Measurements from ENCODE around the gene SH3GL1. TPM values are rescaled to one million over a fixed set of nuclear protein-coding genes. Genes with fewer than 3 reads are reported as not detected.

SH3GL1 gene
- polyA plus RNA-seq, 1 donor (not counting 4 experiments of a cell fraction or from before 2014, with no cell fraction given) = 47.4 TPM

DNA sequence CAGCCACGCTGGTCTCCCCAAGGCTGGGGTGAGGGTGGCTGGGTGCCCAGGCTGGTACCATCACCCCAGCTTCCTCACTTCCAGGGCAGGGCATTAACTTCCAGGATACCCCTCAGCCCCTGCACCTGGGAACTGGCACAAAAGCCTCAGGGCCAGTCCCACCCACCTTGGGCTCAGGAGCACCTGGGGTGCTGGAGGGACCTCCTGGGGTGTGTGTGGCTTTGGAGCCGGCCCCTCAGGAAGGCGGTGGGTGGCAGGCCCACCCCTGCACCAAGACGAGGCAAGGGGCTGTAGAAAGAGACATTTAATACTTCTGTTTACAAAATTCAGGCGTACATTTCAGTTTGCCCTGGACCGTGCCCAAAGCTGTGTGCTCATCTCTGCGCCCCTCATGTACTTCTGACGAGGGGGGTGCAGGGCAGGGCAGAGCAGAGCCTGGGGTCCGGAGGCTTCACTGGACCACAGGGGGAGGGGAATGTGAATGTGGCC, 40.2 kb downstream of the SH3GL1 start:
- no peak overlapping the region for H3K9ac ChIP-seq (ENCODE audit: control insufficient read depth, extremely low read depth, insufficient read depth, low read length)
- no peak overlapping the region for H3K4me3 ChIP-seq (ENCODE audit: control insufficient read depth in 2 of 3, extremely low read depth in 1 of 3, insufficient read depth in 2 of 3, low read depth in 1 of 3, low read length in 3 of 3)
- H4K20me1 ChIP-seq (ENCODE audit: control insufficient read depth, extremely low read depth, insufficient read depth, low read length) = no peaks in the 10 kb centered on the region
- H3K36me3 ChIP-seq (ENCODE audit: control insufficient read depth in 2 of 2, extremely low read depth in 1 of 2, insufficient read depth in 2 of 2, low read length in 2 of 2) = peaks cover 19 to 28% of the 10 kb centered on the region in 2 experiments
- no peaks in the 10 kb centered on the region for H3K27me3 ChIP-seq (ENCODE audit: control insufficient read depth, extremely low read depth, insufficient read depth, low read length)
- H3K9me1 ChIP-seq (ENCODE audit: control insufficient read depth, extremely low read depth, insufficient read depth, low read length) = no peaks in the 10 kb centered on the region
- H3K4me1 ChIP-seq (ENCODE audit: control insufficient read depth, extremely low read depth, insufficient read depth, low read length) = no peaks in the 10 kb centered on the region
- dilution Hi-C loops (cut with MboI; ENCODE audit: extremely low pct_ligation_motif_present, low sequenced_read_pairs) = no loop called here
- no peak overlapping the region for H2AFZ ChIP-seq (ENCODE audit: control insufficient read depth, low read length)
- H3K27ac ChIP-seq (ENCODE audit: control insufficient read depth, insufficient read depth, low read length) = no peak overlapping the region
- TF ChIP-seq, protein P1, sequence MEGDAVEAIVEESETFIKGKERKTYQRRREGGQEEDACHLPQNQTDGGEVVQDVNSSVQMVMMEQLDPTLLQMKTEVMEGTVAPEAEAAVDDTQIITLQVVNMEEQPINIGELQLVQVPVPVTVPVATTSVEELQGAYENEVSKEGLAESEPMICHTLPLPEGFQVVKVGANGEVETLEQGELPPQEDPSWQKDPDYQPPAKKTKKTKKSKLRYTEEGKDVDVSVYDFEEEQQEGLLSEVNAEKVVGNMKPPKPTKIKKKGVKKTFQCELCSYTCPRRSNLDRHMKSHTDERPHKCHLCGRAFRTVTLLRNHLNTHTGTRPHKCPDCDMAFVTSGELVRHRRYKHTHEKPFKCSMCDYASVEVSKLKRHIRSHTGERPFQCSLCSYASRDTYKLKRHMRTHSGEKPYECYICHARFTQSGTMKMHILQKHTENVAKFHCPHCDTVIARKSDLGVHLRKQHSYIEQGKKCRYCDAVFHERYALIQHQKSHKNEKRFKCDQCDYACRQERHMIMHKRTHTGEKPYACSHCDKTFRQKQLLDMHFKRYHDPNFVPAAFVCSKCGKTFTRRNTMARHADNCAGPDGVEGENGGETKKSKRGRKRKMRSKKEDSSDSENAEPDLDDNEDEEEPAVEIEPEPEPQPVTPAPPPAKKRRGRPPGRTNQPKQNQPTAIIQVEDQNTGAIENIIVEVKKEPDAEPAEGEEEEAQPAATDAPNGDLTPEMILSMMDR (optimal IDR thresholded peaks at IDR 0.05 in 1 of 3, IDR thresholded peaks at IDR 0.05 in 1 of 3, conservative IDR thresholded peaks at IDR 0.05 in 1 of 3; ENCODE audit: extremely low read depth in 1 of 3, insufficient read depth in 2 of 3, low read length in 3 of 3) = no peak
- no peak for TF ChIP-seq EZH2 (IDR thresholded peaks at IDR 0.05; ENCODE audit: low read length)
- DNase-seq (ENCODE audit: low read depth, low spot score) (no peak), FAIRE-seq (no peak)
- H3K9me3 ChIP-seq (ENCODE audit: control insufficient read depth, low read depth, low read length) = no peaks in the 10 kb centered on the region
- no peaks in the 10 kb centered on the region for H3K79me2 ChIP-seq (ENCODE audit: control insufficient read depth, insufficient read depth, low read length)
- H3K4me2 ChIP-seq (ENCODE audit: control insufficient read depth, extremely low read depth, insufficient read depth, low read depth, low read length) = no peak overlapping the region

- no peaks in the 10 kb centered on the region for H3K4me1 ChIP-seq (ENCODE audit: control insufficient read depth, extremely low read depth, insufficient read depth, low read length)
- H3K9me3 ChIP-seq (ENCODE audit: control insufficient read depth, low read depth, low read length) = no peaks in the 10 kb centered on the region
- no peaks in the 10 kb centered on the region for H3K9me1 ChIP-seq (ENCODE audit: control insufficient read depth, extremely low read depth, insufficient read depth, low read length)
- no peak overlapping the region for H3K4me2 ChIP-seq (ENCODE audit: control insufficient read depth, extremely low read depth, insufficient read depth, low read depth, low read length)
- peaks cover 16 to 28% of the 10 kb centered on the region in 2 experiments for H3K36me3 ChIP-seq (ENCODE audit: control insufficient read depth in 2 of 2, extremely low read depth in 1 of 2, insufficient read depth in 2 of 2, low read length in 2 of 2)
- TF ChIP-seq, protein P1 (optimal IDR thresholded peaks at IDR 0.05 in 1 of 3, IDR thresholded peaks at IDR 0.05 in 1 of 3, conservative IDR thresholded peaks at IDR 0.05 in 1 of 3; ENCODE audit: extremely low read depth in 1 of 3, insufficient read depth in 2 of 3, low read length in 3 of 3) = no peak
- no peak for TF ChIP-seq EZH2 (IDR thresholded peaks at IDR 0.05; ENCODE audit: low read length)
- no peaks in the 10 kb centered on the region for H3K79me2 ChIP-seq (ENCODE audit: control insufficient read depth, insufficient read depth, low read length)
- no peak overlapping the region for H3K27ac ChIP-seq (ENCODE audit: control insufficient read depth, insufficient read depth, low read length)
- no peaks in the 10 kb centered on the region for H3K27me3 ChIP-seq (ENCODE audit: control insufficient read depth, extremely low read depth, insufficient read depth, low read length)
- H4K20me1 ChIP-seq (ENCODE audit: control insufficient read depth, extremely low read depth, insufficient read depth, low read length) = no peaks in the 10 kb centered on the region
- H3K9ac ChIP-seq (ENCODE audit: control insufficient read depth, extremely low read depth, insufficient read depth, low read length) = no peak overlapping the region
- H3K4me3 ChIP-seq (ENCODE audit: control insufficient read depth in 2 of 3, extremely low read depth in 1 of 3, insufficient read depth in 2 of 3, low read depth in 1 of 3, low read length in 3 of 3) = no peak overlapping the region
- DNase-seq (ENCODE audit: low read depth, low spot score) (no peak), FAIRE-seq (no peak)
- dilution Hi-C loops (cut with MboI; ENCODE audit: extremely low pct_ligation_motif_present, low sequenced_read_pairs) = no loop called here
- H2AFZ ChIP-seq (ENCODE audit: control insufficient read depth, low read length) = no peak overlapping the region
Observed at GRCh38 chr19:4359627-4360000, 40.7 kb downstream of the SH3GL1 start.

Measured in keratinocyte (primary cell).